Effector CD4-positive, alpha-beta T cell (primary cell): ENCODE results near the gene HMX2.
A peak's percentile ranks its signal among the peaks of the same experiment; 100 is the strongest.
"Not testable (repeated sequence)": the region's sequence is repeated elsewhere in the genome, so short reads cannot be mapped to it uniquely, and the experiment has no call there.

ENCODE experiments used
- DNase-seq: peaks from one replicate; pipeline ENCODE4 v3.0.0-alpha.2; 2020

Gene HMX2

GRCh38 chr10:123153486-123154091 lies 5.7 kb downstream of the HMX2 start:
- no peak for DNase-seq

GRCh38 chr10:123154092-123154710 lies 6.3 kb downstream of the HMX2 start, which contains the start of gene BUB3:
Gene BUB3 (plus strand): TSS chr10:123154402. CDS start chr10:123154918, 516 bp downstream.
- peak; percentile 88 for DNase-seq

- DNase-seq = no peak
Measured at GRCh38 chr10:123154711-123155505, 7.0 kb downstream of the HMX2 start.

- no peak for DNase-seq
Measured at GRCh38 chr10:123156078-123156477, 8.1 kb downstream of the HMX2 start.

- DNase-seq = no peak
Measured at GRCh38 chr10:123157210-123157609, 9.3 kb downstream of the HMX2 start.

GRCh38 chr10:123158682-123159081 lies 10.7 kb downstream of the HMX2 start:
- no peak for DNase-seq

GRCh38 chr10:123160311-123160980 lies 12.5 kb downstream of the HMX2 start:
- DNase-seq = no peak

- DNase-seq = no peak
Measured at GRCh38 chr10:123164319-123164718, 16.4 kb downstream of the HMX2 start.

GRCh38 chr10:123165445-123166072 lies 17.6 kb downstream of the HMX2 start:
- DNase-seq = no peak

GRCh38 chr10:123166618-123167017 lies 18.7 kb downstream of the HMX2 start:
- no peak for DNase-seq

GRCh38 chr10:123170961-123171360 lies 23.0 kb downstream of the HMX2 start:
- no peak for DNase-seq

- not testable (repeated sequence) for DNase-seq
Measured at GRCh38 chr10:123171616-123172015, 23.7 kb downstream of the HMX2 start.

- no peak for DNase-seq
Measured at GRCh38 chr10:123175389-123176387, 27.8 kb downstream of the HMX2 start.

- not testable (repeated sequence) for DNase-seq
Measured at GRCh38 chr10:123178390-123178789, 30.5 kb downstream of the HMX2 start.

- DNase-seq = no peak
Measured at GRCh38 chr10:123180101-123181090, 32.5 kb downstream of the HMX2 start.

- DNase-seq = no peak
Measured at GRCh38 chr10:123183724-123184123, 35.8 kb downstream of the HMX2 start.

- no peak for DNase-seq
Measured at GRCh38 chr10:123187781-123188180, 39.8 kb downstream of the HMX2 start.

GRCh38 chr10:123191886-123192285 lies 44.0 kb downstream of the HMX2 start:
- DNase-seq = no peak

GRCh38 chr10:123194056-123194455 lies 46.1 kb downstream of the HMX2 start:
- no peak for DNase-seq
